ENCODE data around the gene IGFL4.
A peak's percentile ranks its signal among the peaks of the same experiment; 100 is the strongest.

Gene IGFL4

GRCh38 chr19:46076951-46077814 is 36.4 kb upstream of the IGFL4 start (continued):
- TF ChIP-seq ZNF148 (tag by site-specific recombination; IDR thresholded peaks at IDR 0.05; ENCODE audit: borderline replicate concordance) (no peak), ZNF335 (tag by site-specific recombination; conservative IDR thresholded peaks at IDR 0.05) (peak; percentile 92), SCRT1 (tag by site-specific recombination; IDR thresholded peaks at IDR 0.05; ENCODE audit: borderline replicate concordance) (no peak), ZNF202 (tag by site-specific recombination; IDR thresholded peaks at IDR 0.05; ENCODE audit: borderline replicate concordance) (no peak), ZNF843 (tag by site-specific recombination; IDR thresholded peaks at IDR 0.05) (0 out of 2 replicates have a peak, but pooled peaks have one; percentile 25), MYNN (tag by site-specific recombination; IDR thresholded peaks at IDR 0.05; ENCODE audit: borderline replicate concordance) (no peak), ZNF175 (tag by site-specific recombination; IDR thresholded peaks at IDR 0.05) (no peak), ZNF324 (tag by site-specific recombination; IDR thresholded peaks at IDR 0.05) (no peak), ZNF596 (tag by site-specific recombination; IDR thresholded peaks at IDR 0.05) (no peak), ZNF621 (tag by site-specific recombination; IDR thresholded peaks at IDR 0.05) (no peak), ZNF114 (tag by site-specific recombination; IDR thresholded peaks at IDR 0.05) (no peak), ZNF830 (tag by site-specific recombination; IDR thresholded peaks at IDR 0.05; ENCODE audit: low read depth) (no peak), ZNF513 (tag by site-specific recombination; IDR thresholded peaks at IDR 0.05) (peak; percentile 39; the same call in 1 of the 2 replicates), GLIS2 (tag by site-specific recombination; IDR thresholded peaks at IDR 0.05) (peak; percentile 90), PRDM10 (tag by site-specific recombination; IDR thresholded peaks at IDR 0.05) (peak; percentile 99), PBX3 (CRISPR knock-in tag; IDR thresholded peaks at IDR 0.05) (no peak), PRDM6 (tag by site-specific recombination; IDR thresholded peaks at IDR 0.05) (no peak), RBAK (tag by site-specific recombination; IDR thresholded peaks at IDR 0.05) (no peak), ZSCAN23 (tag by site-specific recombination; IDR thresholded peaks at IDR 0.05) (no peak), PATZ1 (tag by site-specific recombination; IDR thresholded peaks at IDR 0.05) (peak; percentile 77), ZNF560 (tag by site-specific recombination; IDR thresholded peaks at IDR 0.05; ENCODE audit: borderline replicate concordance) (no peak), ZNF423 (tag by site-specific recombination; IDR thresholded peaks at IDR 0.05) (peak; percentile 66; the same call in 1 of the 2 replicates), KLF8 (tag by site-specific recombination; IDR thresholded peaks at IDR 0.05) (0 out of 2 replicates have a peak, but pooled peaks have one; percentile 36), ZNF585B (tag by site-specific recombination; IDR thresholded peaks at IDR 0.05) (no peak), ZIC2 (tag by site-specific recombination; IDR thresholded peaks at IDR 0.05) (peak; percentile 84)
